H1 (cell line): Measurements from ENCODE around the gene ZDHHC8. TPM values are rescaled to one million over a fixed set of nuclear protein-coding genes. Genes with fewer than 3 reads are reported as not detected.
A peak's percentile ranks its signal among the peaks of the same experiment; 100 is the strongest.

ENCODE experiments used
- BRCA1 ChIP-seq: IDR thresholded peaks from 2 replicates; pipeline ENCODE4 v1.6.1; 2012; ENCODE audit warnings: low read depth, low read length, improper control_type of control experiment
- FOSL1 ChIP-seq: IDR thresholded peaks from 2 replicates; pipeline ENCODE4 v1.6.1; 2011; ENCODE audit warnings: mild to moderate bottlenecking, low read depth, low read length, moderate library complexity; ENCODE audit not compliant: insufficient read depth
- GABPA ChIP-seq: IDR thresholded peaks from 2 replicates; pipeline ENCODE4 v1.6.1; 2011; ENCODE audit warnings: mild to moderate bottlenecking, low read length, moderate library complexity, borderline replicate concordance; ENCODE audit not compliant: insufficient read depth
- HDAC2 ChIP-seq, 2 experiments: fragments of 300-600 bp in 1 of 2; sonication (generic) in 1 of 2; IDR thresholded peaks; 2 replicates each; pipeline ENCODE4 v1.6.1; 2011 to 2012; ENCODE audit warnings: low read depth in 2 of 2, low read length in 2 of 2, mild to moderate bottlenecking in 2 of 2, moderate library complexity in 2 of 2, borderline replicate concordance in 1 of 2, inconsistent platforms in 1 of 2
- NRF1 ChIP-seq: IDR thresholded peaks from 2 replicates; pipeline ENCODE4 v1.6.1; 2011; ENCODE audit warnings: mild to moderate bottlenecking, low read depth, low read length, improper control_type of control experiment
- polyA plus RNA-seq, 7 experiments: library from polyadenylated mRNA; depleted of rRNA in 3 of 7; stranded (reverse) in 5 of 7; unstranded in 2 of 7; fragments of >200 nt in 5 of 7; fragments of 200-250 nt in 2 of 7; gene quantifications; 1 replicate in 5 of 7; 2 replicates in 1 of 7; 4 replicates in 1 of 7; pipeline versions ENCODE4 v1.2.1 to v1.2.3, GENCODE V29; 2011 to 2013; ENCODE audit warnings: missing spikeins in 2 of 7, mixed read lengths in 2 of 7
- total RNA-seq: library from RNA; stranded (reverse); fragmentation: NEBNext Ultra II Directional; extraction: Animal tissue kit (Norgen Biotek cat#: 25700); gene quantifications from 2 replicates; pipeline ENCODE4 v1.2.1, GENCODE V29; 2021
- TF ChIP-seq, protein P1 (sequence below): fragments of 300-600 bp; sonication (generic); IDR thresholded peaks from 2 replicates; pipeline ENCODE4 v1.7.1; 2012; ENCODE audit warnings: low read length, moderate library complexity, mild to moderate bottlenecking, inconsistent platforms; ENCODE audit not compliant: insufficient replicate concordance
- TF ChIP-seq, protein P2 (sequence below): IDR thresholded peaks from 2 replicates; pipeline ENCODE4 v1.6.1; 2012; ENCODE audit warnings: inconsistent platforms

ZDHHC8 gene
- total and polyA plus RNA-seq, 2 of the 8 experiments (the other 6 are each of a cell fraction or from before 2014, with no cell fraction given), result 18.6 to 65.6 TPM

GRCh38 chr22:20186183-20186870 is 54.7 kb downstream of the ZDHHC8 start (continued):
- TF ChIP-seq, protein P1, sequence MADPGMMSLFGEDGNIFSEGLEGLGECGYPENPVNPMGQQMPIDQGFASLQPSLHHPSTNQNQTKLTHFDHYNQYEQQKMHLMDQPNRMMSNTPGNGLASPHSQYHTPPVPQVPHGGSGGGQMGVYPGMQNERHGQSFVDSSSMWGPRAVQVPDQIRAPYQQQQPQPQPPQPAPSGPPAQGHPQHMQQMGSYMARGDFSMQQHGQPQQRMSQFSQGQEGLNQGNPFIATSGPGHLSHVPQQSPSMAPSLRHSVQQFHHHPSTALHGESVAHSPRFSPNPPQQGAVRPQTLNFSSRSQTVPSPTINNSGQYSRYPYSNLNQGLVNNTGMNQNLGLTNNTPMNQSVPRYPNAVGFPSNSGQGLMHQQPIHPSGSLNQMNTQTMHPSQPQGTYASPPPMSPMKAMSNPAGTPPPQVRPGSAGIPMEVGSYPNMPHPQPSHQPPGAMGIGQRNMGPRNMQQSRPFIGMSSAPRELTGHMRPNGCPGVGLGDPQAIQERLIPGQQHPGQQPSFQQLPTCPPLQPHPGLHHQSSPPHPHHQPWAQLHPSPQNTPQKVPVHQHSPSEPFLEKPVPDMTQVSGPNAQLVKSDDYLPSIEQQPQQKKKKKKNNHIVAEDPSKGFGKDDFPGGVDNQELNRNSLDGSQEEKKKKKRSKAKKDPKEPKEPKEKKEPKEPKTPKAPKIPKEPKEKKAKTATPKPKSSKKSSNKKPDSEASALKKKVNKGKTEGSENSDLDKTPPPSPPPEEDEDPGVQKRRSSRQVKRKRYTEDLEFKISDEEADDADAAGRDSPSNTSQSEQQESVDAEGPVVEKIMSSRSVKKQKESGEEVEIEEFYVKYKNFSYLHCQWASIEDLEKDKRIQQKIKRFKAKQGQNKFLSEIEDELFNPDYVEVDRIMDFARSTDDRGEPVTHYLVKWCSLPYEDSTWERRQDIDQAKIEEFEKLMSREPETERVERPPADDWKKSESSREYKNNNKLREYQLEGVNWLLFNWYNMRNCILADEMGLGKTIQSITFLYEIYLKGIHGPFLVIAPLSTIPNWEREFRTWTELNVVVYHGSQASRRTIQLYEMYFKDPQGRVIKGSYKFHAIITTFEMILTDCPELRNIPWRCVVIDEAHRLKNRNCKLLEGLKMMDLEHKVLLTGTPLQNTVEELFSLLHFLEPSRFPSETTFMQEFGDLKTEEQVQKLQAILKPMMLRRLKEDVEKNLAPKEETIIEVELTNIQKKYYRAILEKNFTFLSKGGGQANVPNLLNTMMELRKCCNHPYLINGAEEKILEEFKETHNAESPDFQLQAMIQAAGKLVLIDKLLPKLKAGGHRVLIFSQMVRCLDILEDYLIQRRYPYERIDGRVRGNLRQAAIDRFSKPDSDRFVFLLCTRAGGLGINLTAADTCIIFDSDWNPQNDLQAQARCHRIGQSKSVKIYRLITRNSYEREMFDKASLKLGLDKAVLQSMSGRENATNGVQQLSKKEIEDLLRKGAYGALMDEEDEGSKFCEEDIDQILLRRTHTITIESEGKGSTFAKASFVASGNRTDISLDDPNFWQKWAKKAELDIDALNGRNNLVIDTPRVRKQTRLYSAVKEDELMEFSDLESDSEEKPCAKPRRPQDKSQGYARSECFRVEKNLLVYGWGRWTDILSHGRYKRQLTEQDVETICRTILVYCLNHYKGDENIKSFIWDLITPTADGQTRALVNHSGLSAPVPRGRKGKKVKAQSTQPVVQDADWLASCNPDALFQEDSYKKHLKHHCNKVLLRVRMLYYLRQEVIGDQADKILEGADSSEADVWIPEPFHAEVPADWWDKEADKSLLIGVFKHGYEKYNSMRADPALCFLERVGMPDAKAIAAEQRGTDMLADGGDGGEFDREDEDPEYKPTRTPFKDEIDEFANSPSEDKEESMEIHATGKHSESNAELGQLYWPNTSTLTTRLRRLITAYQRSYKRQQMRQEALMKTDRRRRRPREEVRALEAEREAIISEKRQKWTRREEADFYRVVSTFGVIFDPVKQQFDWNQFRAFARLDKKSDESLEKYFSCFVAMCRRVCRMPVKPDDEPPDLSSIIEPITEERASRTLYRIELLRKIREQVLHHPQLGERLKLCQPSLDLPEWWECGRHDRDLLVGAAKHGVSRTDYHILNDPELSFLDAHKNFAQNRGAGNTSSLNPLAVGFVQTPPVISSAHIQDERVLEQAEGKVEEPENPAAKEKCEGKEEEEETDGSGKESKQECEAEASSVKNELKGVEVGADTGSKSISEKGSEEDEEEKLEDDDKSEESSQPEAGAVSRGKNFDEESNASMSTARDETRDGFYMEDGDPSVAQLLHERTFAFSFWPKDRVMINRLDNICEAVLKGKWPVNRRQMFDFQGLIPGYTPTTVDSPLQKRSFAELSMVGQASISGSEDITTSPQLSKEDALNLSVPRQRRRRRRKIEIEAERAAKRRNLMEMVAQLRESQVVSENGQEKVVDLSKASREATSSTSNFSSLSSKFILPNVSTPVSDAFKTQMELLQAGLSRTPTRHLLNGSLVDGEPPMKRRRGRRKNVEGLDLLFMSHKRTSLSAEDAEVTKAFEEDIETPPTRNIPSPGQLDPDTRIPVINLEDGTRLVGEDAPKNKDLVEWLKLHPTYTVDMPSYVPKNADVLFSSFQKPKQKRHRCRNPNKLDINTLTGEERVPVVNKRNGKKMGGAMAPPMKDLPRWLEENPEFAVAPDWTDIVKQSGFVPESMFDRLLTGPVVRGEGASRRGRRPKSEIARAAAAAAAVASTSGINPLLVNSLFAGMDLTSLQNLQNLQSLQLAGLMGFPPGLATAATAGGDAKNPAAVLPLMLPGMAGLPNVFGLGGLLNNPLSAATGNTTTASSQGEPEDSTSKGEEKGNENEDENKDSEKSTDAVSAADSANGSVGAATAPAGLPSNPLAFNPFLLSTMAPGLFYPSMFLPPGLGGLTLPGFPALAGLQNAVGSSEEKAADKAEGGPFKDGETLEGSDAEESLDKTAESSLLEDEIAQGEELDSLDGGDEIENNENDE, result no peak
- TF ChIP-seq HDAC2 (IDR thresholded peaks at IDR 0.05; ENCODE audit: borderline replicate concordance in 1 of 2, low read depth in 2 of 2, low read length in 2 of 2), result peak; percentile 69 to 89; a peak in 2 of 4 replicates
- TF ChIP-seq BRCA1, result no peak
- TF ChIP-seq GABPA, result peak; percentile 64; the same call in 1 of the 2 replicates
- TF ChIP-seq NRF1, result no peak
- TF ChIP-seq, protein P2, sequence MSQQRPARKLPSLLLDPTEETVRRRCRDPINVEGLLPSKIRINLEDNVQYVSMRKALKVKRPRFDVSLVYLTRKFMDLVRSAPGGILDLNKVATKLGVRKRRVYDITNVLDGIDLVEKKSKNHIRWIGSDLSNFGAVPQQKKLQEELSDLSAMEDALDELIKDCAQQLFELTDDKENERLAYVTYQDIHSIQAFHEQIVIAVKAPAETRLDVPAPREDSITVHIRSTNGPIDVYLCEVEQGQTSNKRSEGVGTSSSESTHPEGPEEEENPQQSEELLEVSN, result no peak
- no peak for TF ChIP-seq FOSL1
